PC-3 (cell line): Measurements from ENCODE around the gene P2RX4.

ENCODE experiments used
- CTCF ChIP-seq: fragments of 300-600 bp; sonication (generic); conservative IDR thresholded peaks from 2 replicates; pipeline ENCODE4 v1.5.1; 2017; ENCODE audit warnings: antibody characterized with exemption, low read depth, mild to moderate bottlenecking, low read length
- EZH2phosphoT487 ChIP-seq: fragments of 300-600 bp; sonication (generic); IDR thresholded peaks from 2 replicates; pipeline ENCODE4 v1.6.1; 2018; ENCODE audit warnings: mild to moderate bottlenecking, antibody characterized with exemption, low read length, borderline replicate concordance

DNA sequence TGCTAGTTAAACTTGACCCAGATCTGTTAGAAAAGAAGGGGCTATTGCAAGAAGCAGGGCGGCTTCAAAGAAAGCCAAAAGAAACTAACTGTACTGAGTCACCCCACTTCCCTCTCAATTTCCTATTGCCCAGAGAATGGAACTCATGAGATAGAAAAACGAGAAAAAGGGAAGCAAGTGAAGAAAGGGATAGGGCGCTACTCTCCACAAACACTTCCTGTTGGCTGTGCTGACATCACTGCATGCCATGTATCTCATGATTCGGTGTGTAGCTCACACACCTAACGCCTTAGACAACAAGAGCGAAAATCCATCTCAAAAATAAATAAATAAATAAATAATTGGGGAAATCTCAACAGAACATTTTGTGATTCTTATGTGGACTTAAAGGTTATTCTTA lies 13.0 kb upstream of the P2RX4 start:
- TF ChIP-seq CTCF (no peak), EZH2phosphoT487 (no peak)
